8988T (cell line): ENCODE results near the gene HTRA3.

Experiments used
- DNase-seq: peaks from one replicate; pipeline ENCODE4 v3.0.0; 2011

Gene HTRA3

GRCh38 chr4:8269535-8270417 lies at the start of gene HTRA3:
HTRA3 (plus strand) TSS chr4:8269754; CDS start chr4:8269969, 215 bp downstream.
- DNase-seq: peak; percentile 88

- DNase-seq: no peak
Measured at GRCh38 chr4:8220661-8221450, 48.7 kb upstream of the HTRA3 start.

GRCh38 chr4:8221476-8221875 lies 48.1 kb upstream of the HTRA3 start:
- no peak for DNase-seq

GRCh38 chr4:8221985-8222384 lies 47.6 kb upstream of the HTRA3 start:
- DNase-seq: no peak

- no peak for DNase-seq
Measured at GRCh38 chr4:8222609-8223388, 46.8 kb upstream of the HTRA3 start.

GRCh38 chr4:8224267-8224974 lies 45.1 kb upstream of the HTRA3 start:
- no peak for DNase-seq

GRCh38 chr4:8224975-8225625 lies 44.5 kb upstream of the HTRA3 start:
- no peak for DNase-seq

GRCh38 chr4:8225706-8226443 lies 43.7 kb upstream of the HTRA3 start:
- no peak for DNase-seq

- no peak for DNase-seq
Measured at GRCh38 chr4:8227201-8227770, 42.3 kb upstream of the HTRA3 start.

GRCh38 chr4:8227771-8228318 lies 41.7 kb upstream of the HTRA3 start:
- DNase-seq: no peak

- no peak for DNase-seq
Measured at GRCh38 chr4:8228319-8229250, 41.0 kb upstream of the HTRA3 start.

GRCh38 chr4:8229331-8229975 lies 40.1 kb upstream of the HTRA3 start:
- no peak for DNase-seq

- DNase-seq: no peak
Measured at GRCh38 chr4:8230033-8230432, 39.5 kb upstream of the HTRA3 start.

- no peak for DNase-seq
Measured at GRCh38 chr4:8230891-8231290, 38.7 kb upstream of the HTRA3 start.

GRCh38 chr4:8231551-8232049 lies 38.0 kb upstream of the HTRA3 start:
- DNase-seq: no peak

- no peak for DNase-seq
Measured at GRCh38 chr4:8232748-8233147, 36.8 kb upstream of the HTRA3 start.

- DNase-seq: no peak
Measured at GRCh38 chr4:8233672-8234484, 35.7 kb upstream of the HTRA3 start.

GRCh38 chr4:8234715-8235114 lies 34.8 kb upstream of the HTRA3 start:
- no peak for DNase-seq
